Mesenchymal stem cell (in vitro differentiated cells and primary cell): ENCODE data around the gene ADGRL3.
A peak's percentile ranks its signal among the peaks of the same experiment; 100 is the strongest.

ENCODE experiments used
- DNase-seq: peaks from one replicate; pipeline ENCODE4 v3.0.0-alpha.2; 2013
- H2AFZ ChIP-seq: one replicate; pipeline ENCODE4 v1.6.1; 2013; ENCODE audit warnings: low read depth, mild to moderate bottlenecking, control low read depth, inconsistent platforms, low read length, moderate library complexity
- H2AK5ac ChIP-seq: 2 replicates; pipeline ENCODE4 v1.6.1; 2013; ENCODE audit warnings: low read length, moderate library complexity, mild to moderate bottlenecking, inconsistent platforms; ENCODE audit not compliant: severe bottlenecking
- H2BK120ac ChIP-seq: one replicate; pipeline ENCODE4 v1.6.1; 2013; ENCODE audit warnings: low read depth, mild to moderate bottlenecking, inconsistent platforms, low read length, moderate library complexity
- H2BK12ac ChIP-seq, 2 experiments: one replicate each; pipeline ENCODE4 v1.6.1; 2013; ENCODE audit warnings: inconsistent platforms in 2 of 2, low read length in 2 of 2, mild to moderate bottlenecking in 2 of 2, moderate library complexity in 2 of 2, control low read depth in 1 of 2
- H2BK15ac ChIP-seq: one replicate; pipeline ENCODE4 v1.6.1; 2013; ENCODE audit warnings: mild to moderate bottlenecking, low read depth, inconsistent platforms; ENCODE audit not compliant: poor library complexity, severe bottlenecking
- H2BK5ac ChIP-seq: 2 replicates; pipeline ENCODE4 v1.6.1; 2013; ENCODE audit warnings: low read depth, mild to moderate bottlenecking, low read length, control low read depth, inconsistent platforms; ENCODE audit not compliant: poor library complexity, severe bottlenecking
- H3K14ac ChIP-seq, 2 experiments: one replicate each; pipeline ENCODE4 v1.6.1; 2013; ENCODE audit warnings: inconsistent platforms in 2 of 2, low read length in 2 of 2, control low read depth in 1 of 2, mild to moderate bottlenecking in 1 of 2, moderate library complexity in 1 of 2
- H3K18ac ChIP-seq, 2 experiments: one replicate each; pipeline ENCODE4 v1.6.1; 2013; ENCODE audit warnings: inconsistent platforms in 2 of 2, low read length in 2 of 2, control low read depth in 1 of 2, low read depth in 1 of 2, mild to moderate bottlenecking in 1 of 2
- H3K23ac ChIP-seq, 2 experiments: one replicate each; pipeline ENCODE4 v1.6.1; 2013; ENCODE audit warnings: inconsistent platforms in 2 of 2, low read length in 2 of 2, mild to moderate bottlenecking in 2 of 2, moderate library complexity in 2 of 2, control low read depth in 1 of 2
- H3K27ac ChIP-seq: 2 replicates; pipeline ENCODE4 v1.5.1; 2013; ENCODE audit warnings: mild to moderate bottlenecking, moderate library complexity, low read length, control low read depth, inconsistent platforms; ENCODE audit not compliant: poor library complexity, severe bottlenecking
- H3K27me3 ChIP-seq, 2 experiments: 2 replicates each; pipeline versions ENCODE4 v1.6.1 to v1.7.0; 2013; ENCODE audit warnings: low read length in 2 of 2, mild to moderate bottlenecking in 2 of 2, moderate library complexity in 2 of 2, control low read depth in 1 of 2, inconsistent platforms in 1 of 2; ENCODE audit not compliant: control insufficient read depth in 1 of 2, insufficient read depth in 1 of 2
- H3K36me3 ChIP-seq, 2 experiments: 2 replicates each; pipeline versions ENCODE4 v1.6.1 to v1.7.0; 2013; ENCODE audit warnings: low read length in 2 of 2, control low read depth in 1 of 2, inconsistent platforms in 1 of 2, low read depth in 1 of 2, mild to moderate bottlenecking in 1 of 2; ENCODE audit not compliant: insufficient read depth in 2 of 2, control insufficient read depth in 1 of 2
- H3K4ac ChIP-seq, 2 experiments: one replicate each; pipeline ENCODE4 v1.6.1; 2013; ENCODE audit warnings: inconsistent platforms in 2 of 2, low read length in 2 of 2, mild to moderate bottlenecking in 2 of 2, moderate library complexity in 2 of 2, control low read depth in 1 of 2, low read depth in 1 of 2
- H3K4me1 ChIP-seq: 2 replicates; pipeline ENCODE4 v1.6.1; 2013; ENCODE audit warnings: low read depth, low read length, control low read depth; ENCODE audit not compliant: control insufficient read depth, insufficient read depth
- H3K4me2 ChIP-seq: 2 replicates; pipeline ENCODE4 v1.6.1; 2013; ENCODE audit warnings: low read length, mild to moderate bottlenecking, inconsistent platforms; ENCODE audit not compliant: poor library complexity, severe bottlenecking
- H3K4me3 ChIP-seq, 2 experiments: 2 replicates each; pipeline versions ENCODE4 v1.5.1 to v1.7.0; 2013; ENCODE audit warnings: low read length in 2 of 2, mild to moderate bottlenecking in 2 of 2, control low read depth in 1 of 2, low read depth in 1 of 2; ENCODE audit not compliant: insufficient read depth in 1 of 2
- H3K79me1 ChIP-seq: replicated peaks from 2 replicates; pipeline ENCODE4 v1.6.1; 2013; ENCODE audit warnings: mild to moderate bottlenecking, control low read depth, low read length, inconsistent platforms; ENCODE audit not compliant: poor library complexity, severe bottlenecking
- H3K9ac ChIP-seq: 2 replicates; pipeline ENCODE4 v1.7.0; 2013; ENCODE audit warnings: mild to moderate bottlenecking, low read length, moderate library complexity
- H3K9me3 ChIP-seq: 2 replicates; pipeline ENCODE4 v1.7.0; 2013; ENCODE audit warnings: mild to moderate bottlenecking, low read length; ENCODE audit not compliant: control insufficient read depth
- H4K8ac ChIP-seq: one replicate; pipeline ENCODE4 v1.6.1; 2013; ENCODE audit warnings: inconsistent platforms, mild to moderate bottlenecking, low read length, moderate library complexity
- H4K91ac ChIP-seq: one replicate; pipeline ENCODE4 v1.6.1; 2013; ENCODE audit warnings: mild to moderate bottlenecking, low read length, inconsistent platforms
- WGBS: methylation state at CpG from one replicate; pipeline ENCODE4 v1.1.7; 2013; ENCODE audit warnings: mixed read lengths; 5-methylcytosine and 5-hydroxymethylcytosine counted together

ADGRL3 gene

GRCh38 chr4:61517144-61517543, 317.0 kb downstream of the ADGRL3 start:
- H3K79me1 ChIP-seq: no peaks in the 10 kb centered on the region
- H4K8ac ChIP-seq: peak overlapping the region; percentile 39
- no peaks in the 10 kb centered on the region for H3K27me3 ChIP-seq
- H2AFZ ChIP-seq: no peak overlapping the region
- WGBS: 23% methylated on average over 20 of the region's 20 CpGs
- peak overlapping the region in 1 of 2 experiments; percentile 71 for H2BK12ac ChIP-seq
- H3K4me1 ChIP-seq: peaks cover 4% of the 10 kb centered on the region
- no peak overlapping the region for H2AK5ac ChIP-seq
- H3K27ac ChIP-seq: no peak overlapping the region
- H3K9ac ChIP-seq: no peak overlapping the region
- H3K18ac ChIP-seq: peak overlapping the region in 1 of 2 experiments; percentile 75
- DNase-seq: peak; percentile 33
- H4K91ac ChIP-seq: peak overlapping the region; percentile 78
- no peaks in the 10 kb centered on the region for H3K36me3 ChIP-seq
- no peak overlapping the region for H2BK15ac ChIP-seq
- no peak overlapping the region for H2BK5ac ChIP-seq
- H2BK120ac ChIP-seq: no peak overlapping the region
- no peak overlapping the region for H3K23ac ChIP-seq
- no peaks in the 10 kb centered on the region for H3K9me3 ChIP-seq
- no peak overlapping the region for H3K4ac ChIP-seq
- no peak overlapping the region for H3K4me3 ChIP-seq
- H3K4me2 ChIP-seq: peak overlapping the region; percentile 20
- H3K14ac ChIP-seq: no peak overlapping the region

GRCh38 chr4:61520166-61520565, 320.0 kb downstream of the ADGRL3 start:
- no peak overlapping the region for H2BK5ac ChIP-seq
- H3K36me3 ChIP-seq: no peaks in the 10 kb centered on the region
- no peak overlapping the region for H3K4ac ChIP-seq
- H3K4me3 ChIP-seq: no peak overlapping the region
- no peak overlapping the region for H3K4me2 ChIP-seq
- no peak overlapping the region for H3K14ac ChIP-seq
- H3K9ac ChIP-seq: no peak overlapping the region
- H3K23ac ChIP-seq: no peak overlapping the region
- no peaks in the 10 kb centered on the region for H3K79me1 ChIP-seq
- no peaks in the 10 kb centered on the region for H3K9me3 ChIP-seq
- H2BK12ac ChIP-seq: no peak overlapping the region
- H3K18ac ChIP-seq: no peak overlapping the region
- no peak overlapping the region for H4K91ac ChIP-seq
- H2AFZ ChIP-seq: no peak overlapping the region
- H2AK5ac ChIP-seq: no peak overlapping the region
- H3K27me3 ChIP-seq: no peaks in the 10 kb centered on the region
- no peak overlapping the region for H4K8ac ChIP-seq
- DNase-seq: no peak
- H2BK120ac ChIP-seq: no peak overlapping the region
- H2BK15ac ChIP-seq: no peak overlapping the region
- peaks cover 4% of the 10 kb centered on the region for H3K4me1 ChIP-seq
- no peak overlapping the region for H3K27ac ChIP-seq

DNA sequence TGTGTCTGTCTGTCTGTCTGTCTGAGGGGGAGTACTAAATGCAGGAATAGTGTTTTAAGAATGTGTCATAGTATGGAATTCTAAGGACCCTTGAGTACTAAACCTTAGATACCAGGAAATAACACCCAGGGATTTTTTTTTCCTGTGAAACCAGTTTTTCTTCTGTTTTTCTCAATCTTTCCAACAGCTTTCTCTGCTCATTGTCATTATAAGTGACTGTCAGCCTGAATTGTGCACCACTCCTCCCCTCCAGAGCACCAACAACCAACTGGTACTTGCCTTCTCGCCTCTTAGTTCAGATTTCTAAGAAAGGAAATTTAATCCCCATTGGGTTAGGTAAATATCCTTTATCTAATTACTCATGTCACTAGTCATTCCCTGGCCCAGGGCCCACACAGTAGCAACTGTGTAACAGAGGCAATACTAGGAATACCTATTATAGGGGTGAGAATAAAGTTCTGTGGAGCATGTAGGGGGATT, 320.6 kb downstream of the ADGRL3 start:
- H3K14ac ChIP-seq: no peak overlapping the region
- H3K27ac ChIP-seq: no peak overlapping the region
- no peak overlapping the region for H3K4ac ChIP-seq
- H4K8ac ChIP-seq: no peak overlapping the region
- H4K91ac ChIP-seq: no peak overlapping the region
- peak; percentile 58 for DNase-seq
- H3K4me1 ChIP-seq: peaks cover 4% of the 10 kb centered on the region
- no peak overlapping the region for H2AFZ ChIP-seq
- no peak overlapping the region for H3K23ac ChIP-seq
- no peak overlapping the region for H3K9ac ChIP-seq
- H2BK12ac ChIP-seq: no peak overlapping the region
- no peak overlapping the region for H2BK15ac ChIP-seq
- no peak overlapping the region for H3K4me2 ChIP-seq
- H2AK5ac ChIP-seq: no peak overlapping the region
- no CpG with 5 or more reads among the region's 1 CpG for WGBS
- no peaks in the 10 kb centered on the region for H3K9me3 ChIP-seq
- no peaks in the 10 kb centered on the region for H3K36me3 ChIP-seq
- no peak overlapping the region for H2BK120ac ChIP-seq
- H2BK5ac ChIP-seq: no peak overlapping the region
- no peak overlapping the region for H3K18ac ChIP-seq
- no peak overlapping the region for H3K4me3 ChIP-seq
- H3K79me1 ChIP-seq: no peaks in the 10 kb centered on the region
- H3K27me3 ChIP-seq: no peaks in the 10 kb centered on the region

DNA sequence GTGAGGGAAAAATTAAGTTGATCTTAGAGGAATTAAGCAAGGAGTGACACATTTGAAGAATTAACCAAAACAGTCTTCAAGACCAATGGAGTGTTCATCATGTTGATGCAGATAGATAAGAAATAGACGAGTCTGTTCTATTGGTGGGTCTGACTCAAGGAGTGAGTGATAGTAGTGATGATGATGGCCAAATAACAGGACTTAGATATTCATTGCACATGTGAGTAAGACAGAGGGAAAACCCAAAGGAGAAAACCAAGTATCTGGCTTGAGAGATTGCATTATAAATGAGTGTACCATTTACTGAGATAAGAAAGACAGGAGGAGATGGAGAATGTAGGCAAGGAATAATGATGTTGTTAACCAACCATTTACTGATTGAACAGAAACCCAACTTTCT, 321.3 kb downstream of the ADGRL3 start:
- 55% methylated on average over 1 of the region's 1 CpG for WGBS
- Histone ChIP-seq H3K79me1 (no peaks in the 10 kb centered on the region), H3K18ac (no peak overlapping the region), H3K4me1 (peaks cover 4% of the 10 kb centered on the region), H3K27me3 (no peaks in the 10 kb centered on the region), H3K9ac (no peak overlapping the region), H2AFZ (no peak overlapping the region), H3K27ac (no peak overlapping the region), H2AK5ac (no peak overlapping the region), H2BK120ac (no peak overlapping the region), H3K36me3 (no peaks in the 10 kb centered on the region), H3K14ac (no peak overlapping the region), H3K23ac (no peak overlapping the region), H4K8ac (no peak overlapping the region), H3K4me2 (no peak overlapping the region), H2BK5ac (no peak overlapping the region), H4K91ac (no peak overlapping the region), H3K9me3 (no peaks in the 10 kb centered on the region), H3K4me3 (no peak overlapping the region), H2BK15ac (no peak overlapping the region), H2BK12ac (no peak overlapping the region), H3K4ac (no peak overlapping the region)
- DNase-seq: no peak
